Pancreas (tissue), 10 donors: ENCODE results near the gene SAMSN1. TPM values are rescaled to one million over a fixed set of nuclear protein-coding genes. Genes with fewer than 3 reads are reported as not detected.

Experiments
- ATAC-seq, 4 donors: fragments of 200-7000 bp; cut with Tn5 transposase; one replicate each; pipeline versions ENCODE4 v1.8.0 to v1.9.1; 2020; ENCODE audit warnings: mild to moderate bottlenecking in 4 of 4, moderate library complexity in 4 of 4
- DNase-seq, 6 donors: peaks; one replicate each; pipeline ENCODE4 v3.0.0-alpha.2; 2020
- FAIRE-seq: peaks from 2 replicates; lab custom pipeline; 2012; peaks lifted over from hg19 to GRCh38; lab: Jason Lieb, UNC
- H3K27ac ChIP-seq, 4 donors: fragments of 200-600 bp; sonication (generic); 1 replicate in 3 of 4; 2 replicates in 1 of 4; pipeline versions ENCODE4 v1.5.0 to v1.8.0; 2020
- H3K27me3 ChIP-seq, 4 donors: fragments of 200-600 bp; one replicate each; pipeline ENCODE4 v1.8.0; 2021
- H3K36me3 ChIP-seq, 3 donors: fragments of 200-600 bp; sonication (generic) in 1 of 3; one replicate each; pipeline versions ENCODE4 v1.5.0 to v1.8.0; 2020 to 2021
- H3K4me1 ChIP-seq, 3 donors: fragments of 200-600 bp; one replicate each; pipeline ENCODE4 v1.8.0; 2021
- H3K4me3 ChIP-seq, 4 donors: fragments of 200-600 bp; sonication (generic) in 2 of 4; one replicate each; pipeline versions ENCODE4 v1.5.0 to v1.8.0; 2020 to 2021
- H3K9me3 ChIP-seq, 4 donors: fragments of 200-600 bp; one replicate each; pipeline ENCODE4 v1.8.0; 2021
- WGBS, 2 donors: extraction: QIAGEN DNeasy Blood & Tissue Kit; methylation state at CpG; one replicate each; pipeline ENCODE4 v1.1.7; 2013; 5-methylcytosine and 5-hydroxymethylcytosine counted together
- intact Hi-C, 3 donors: fragments of 100-400 bp; cut with DNase I; formaldehyde crosslinking; loops; one replicate each; pipeline versions ENCODE4 v1.11.1 to v1.14.2; 2022
- polyA plus RNA-seq, 2 donors: library from polyadenylated mRNA; stranded (reverse); fragments of 200-250 nt; gene quantifications; one replicate each; pipeline ENCODE4 v1.2.3, GENCODE V29; 2013
- total RNA-seq, 6 donors: library from RNA; stranded (reverse); fragmentation: NEBNext Ultra II Directional in 4 of 6; extraction: Animal tissue kit (Norgen Biotek cat#: 25700) in 4 of 6; gene quantifications; one replicate each; pipeline versions ENCODE4 v1.2.1 to v1.2.4, GENCODE V29; 2021 to 2023
- TF ChIP-seq, protein P1 (sequence below), 4 donors: fragments of 200-600 bp; sonication (generic) in 3 of 4; IDR thresholded peaks; one replicate each; pipeline versions ENCODE4 v1.5.0 to v1.8.0; 2021; ENCODE audit warnings: antibody characterized with exemption in 4 of 4
- donor health status: healthy with polysubstance abuse.
- donor health status: DM: no; HTN: no; CAD: no; lungs with moderate emphysema.
- donor health status: DM: no; HTN: no; CAD: no.
- donor health status: control.
- donor health status: control.
- donor health status: Bipolar disorder and iron deficiency.
- donor health status: DM: yes; HTN: yes; CAD: no.
- donor health status: DM: no; HTN: no; CAD: no.
- donor health status: DM: no; HTN: no; CAD: no.
- donor health status: DM: yes; HTN: yes; CAD: no.

SAMSN1 gene
- total and polyA plus RNA-seq, 8 donors: 0.12 to 5.0 (median 1.1) TPM

DNA sequence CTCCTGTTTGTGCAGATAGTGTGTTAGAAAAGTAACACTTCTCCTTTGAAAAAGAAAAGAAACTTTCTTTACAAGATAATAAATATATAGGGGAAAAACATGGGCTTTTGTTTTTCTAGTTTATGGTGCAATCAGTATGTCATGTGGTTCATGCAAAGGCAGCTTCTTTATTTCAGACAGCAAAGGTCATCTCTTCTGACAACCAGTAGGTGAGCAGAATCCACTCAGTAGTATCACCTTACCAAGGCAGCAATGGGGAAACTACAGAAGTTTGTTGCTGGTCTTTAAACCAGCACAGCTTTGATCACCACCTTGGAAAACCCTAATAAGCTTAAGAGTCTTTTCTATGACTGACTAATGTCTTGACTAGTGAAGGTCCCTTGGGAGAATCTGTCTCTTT, 13.0 kb upstream of the SAMSN1 start:
- DNase-seq (no peak), ATAC-seq (no peak), FAIRE-seq (no peak)
- Histone ChIP-seq H3K9me3 (no peaks in the 10 kb centered on the region), H3K4me1 (no peaks in the 10 kb centered on the region), H3K4me3 (no peak overlapping the region), H3K27me3 (no peaks in the 10 kb centered on the region), H3K27ac (no peak overlapping the region), H3K36me3 (no peaks in the 10 kb centered on the region)
- intact Hi-C loops: no loop called here
- TF ChIP-seq, protein P1, sequence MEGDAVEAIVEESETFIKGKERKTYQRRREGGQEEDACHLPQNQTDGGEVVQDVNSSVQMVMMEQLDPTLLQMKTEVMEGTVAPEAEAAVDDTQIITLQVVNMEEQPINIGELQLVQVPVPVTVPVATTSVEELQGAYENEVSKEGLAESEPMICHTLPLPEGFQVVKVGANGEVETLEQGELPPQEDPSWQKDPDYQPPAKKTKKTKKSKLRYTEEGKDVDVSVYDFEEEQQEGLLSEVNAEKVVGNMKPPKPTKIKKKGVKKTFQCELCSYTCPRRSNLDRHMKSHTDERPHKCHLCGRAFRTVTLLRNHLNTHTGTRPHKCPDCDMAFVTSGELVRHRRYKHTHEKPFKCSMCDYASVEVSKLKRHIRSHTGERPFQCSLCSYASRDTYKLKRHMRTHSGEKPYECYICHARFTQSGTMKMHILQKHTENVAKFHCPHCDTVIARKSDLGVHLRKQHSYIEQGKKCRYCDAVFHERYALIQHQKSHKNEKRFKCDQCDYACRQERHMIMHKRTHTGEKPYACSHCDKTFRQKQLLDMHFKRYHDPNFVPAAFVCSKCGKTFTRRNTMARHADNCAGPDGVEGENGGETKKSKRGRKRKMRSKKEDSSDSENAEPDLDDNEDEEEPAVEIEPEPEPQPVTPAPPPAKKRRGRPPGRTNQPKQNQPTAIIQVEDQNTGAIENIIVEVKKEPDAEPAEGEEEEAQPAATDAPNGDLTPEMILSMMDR (IDR thresholded peaks at IDR 0.05): no peak

DNA sequence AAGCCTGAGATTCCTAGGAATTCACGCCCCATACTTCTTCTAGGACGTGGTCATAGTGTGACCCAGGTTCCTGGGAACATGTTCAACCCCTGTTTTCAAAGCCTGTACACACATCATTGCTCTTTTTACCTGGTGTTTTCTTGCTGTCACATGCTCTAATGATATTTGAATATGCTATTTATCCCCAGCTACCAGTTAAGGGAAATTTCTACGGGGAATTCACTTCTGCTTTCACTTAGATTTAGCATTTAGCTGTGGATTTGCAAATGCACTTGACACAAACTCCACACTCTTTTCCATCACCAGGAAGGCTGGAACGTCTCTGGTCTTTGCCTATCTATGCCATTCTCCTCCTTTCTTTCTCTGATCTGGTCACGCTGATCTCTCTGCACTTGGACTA, 11.3 kb upstream of the SAMSN1 start:
- Histone ChIP-seq H3K4me3 (no peak overlapping the region), H3K27me3 (no peaks in the 10 kb centered on the region), H3K27ac (no peak overlapping the region), H3K9me3 (no peaks in the 10 kb centered on the region), H3K4me1 (no peaks in the 10 kb centered on the region), H3K36me3 (no peaks in the 10 kb centered on the region)
- FAIRE-seq: no peak
- WGBS, 2 donors: 70 to 72% methylated on average over 5 of the region's 5 CpGs
- no peak for ATAC-seq
- TF ChIP-seq, protein P1 (IDR thresholded peaks at IDR 0.05): no peak
- no peak for DNase-seq
- intact Hi-C loops: no loop called here

DNA sequence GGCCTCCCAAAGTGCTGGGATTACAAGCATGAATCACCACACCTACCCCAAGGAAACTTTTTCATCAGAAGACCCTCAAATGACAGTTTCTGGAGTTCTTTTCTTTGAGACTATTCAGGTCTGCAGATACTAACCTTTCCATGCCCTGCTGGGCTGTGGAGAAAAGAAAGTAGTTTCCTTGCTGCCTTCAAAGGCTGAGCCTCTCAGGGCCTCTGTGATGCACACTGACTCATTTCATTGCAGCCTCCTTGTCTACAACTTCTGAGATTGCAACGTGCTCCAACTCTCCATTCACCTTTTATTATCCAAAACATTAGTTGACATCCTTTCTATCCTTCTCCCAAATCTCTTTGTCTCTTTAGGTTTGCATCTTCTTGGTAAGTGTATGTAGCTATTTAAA, 8.8 kb upstream of the SAMSN1 start:
- TF ChIP-seq, protein P1 (IDR thresholded peaks at IDR 0.05): no peak
- DNase-seq (no peak), ATAC-seq (no peak), FAIRE-seq (no peak)
- Histone ChIP-seq H3K4me3 (no peak overlapping the region), H3K9me3 (no peaks in the 10 kb centered on the region), H3K27me3 (no peaks in the 10 kb centered on the region), H3K36me3 (no peaks in the 10 kb centered on the region), H3K4me1 (no peaks in the 10 kb centered on the region), H3K27ac (no peak overlapping the region)
- intact Hi-C loops: no loop called here
- WGBS, 2 donors: 32 to 43% methylated on average over 1 of the region's 1 CpG

DNA sequence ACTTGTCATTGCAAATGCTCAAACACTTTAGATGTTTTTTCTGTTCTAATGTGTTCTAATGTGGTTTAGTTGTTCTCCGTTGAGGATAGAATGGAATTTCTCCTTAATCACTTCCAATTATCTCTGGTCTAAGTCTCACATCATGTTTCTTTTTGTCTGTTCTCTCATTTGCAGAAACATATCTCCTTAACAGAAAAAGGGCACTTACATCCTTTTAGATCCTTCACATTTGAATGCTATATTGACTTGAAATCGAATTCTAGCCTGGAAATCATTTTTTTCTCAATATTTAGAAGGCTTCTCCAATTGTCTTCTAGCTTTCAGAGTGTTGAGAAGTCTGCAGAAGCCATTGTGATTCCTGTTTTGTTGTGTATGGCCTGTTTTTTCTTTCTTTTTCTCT, 7.3 kb upstream of the SAMSN1 start:
- H3K36me3 ChIP-seq: no peaks in the 10 kb centered on the region
- WGBS, 2 donors: 53 to 57% methylated on average over 2 of the region's 2 CpGs

DNA sequence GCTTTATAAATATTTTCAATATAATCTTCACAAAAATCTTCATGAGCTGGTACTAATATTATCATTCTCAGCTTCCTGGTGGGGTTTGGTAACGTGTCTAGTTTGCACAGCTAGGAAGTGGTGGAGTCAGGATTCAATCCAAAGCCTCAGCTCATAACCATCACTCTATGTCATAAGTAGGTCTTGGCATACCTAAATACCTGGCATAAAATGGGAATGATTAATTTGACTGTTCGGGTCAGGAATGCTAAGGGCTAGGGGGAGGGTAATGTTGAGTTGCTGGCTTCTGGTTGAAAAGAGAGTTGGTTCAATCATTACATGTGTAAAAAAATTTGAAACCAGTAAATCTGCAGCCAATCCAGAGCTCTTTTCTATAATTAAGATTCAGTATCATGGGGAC, 5.6 kb upstream of the SAMSN1 start:
- no peak overlapping the region for H3K27ac ChIP-seq
- TF ChIP-seq, protein P1 (IDR thresholded peaks at IDR 0.05): no peak
- FAIRE-seq (no peak), DNase-seq (no peak), ATAC-seq (no peak)
- H3K4me3 ChIP-seq: no peak overlapping the region
- WGBS, 2 donors: 43 to 47% methylated on average over 2 of the region's 2 CpGs
- H3K36me3 ChIP-seq: no peaks in the 10 kb centered on the region
- no peaks in the 10 kb centered on the region for H3K27me3 ChIP-seq
- H3K9me3 ChIP-seq: no peaks in the 10 kb centered on the region
- intact Hi-C loops: no loop called here
- H3K4me1 ChIP-seq: no peaks in the 10 kb centered on the region

More for the DNA sequence above, 7.3 kb upstream of the SAMSN1 start:
- Histone ChIP-seq H3K4me3 (no peak overlapping the region), H3K27me3 (no peaks in the 10 kb centered on the region), H3K27ac (no peak overlapping the region), H3K9me3 (no peaks in the 10 kb centered on the region), H3K4me1 (no peaks in the 10 kb centered on the region)
- ATAC-seq: no peak
- TF ChIP-seq, protein P1 (IDR thresholded peaks at IDR 0.05): no peak
- DNase-seq: no peak
- intact Hi-C loops: no loop called here
- no peak for FAIRE-seq
